ENCODE data around the gene SLAMF8. TPM values are rescaled to one million over a fixed set of nuclear protein-coding genes. Genes with fewer than 3 reads are reported as not detected.

The SLAMF8 gene
- total and polyA plus RNA-seq, 2 donors (not counting 1 experiment from before 2014, with no cell fraction given): 0.54 TPM; not detected in 1

DNA sequence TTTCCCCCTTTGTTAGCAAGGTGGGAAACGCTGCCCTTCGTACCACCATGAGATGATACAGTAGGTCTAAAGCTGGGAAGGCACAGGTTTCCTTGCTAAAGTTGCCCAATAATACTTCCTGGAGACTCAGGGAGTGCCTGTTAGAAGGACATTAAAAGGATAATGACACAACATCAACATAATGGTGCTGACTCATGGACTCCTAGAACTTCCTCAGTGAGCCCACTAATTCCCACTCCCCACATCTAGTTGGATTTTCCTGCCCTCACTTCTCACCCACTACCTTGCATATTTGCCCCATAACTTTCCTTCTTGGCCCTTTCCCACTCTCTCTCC is 55.8 kb downstream of the SLAMF8 start:
- DNase-seq (no peak), ATAC-seq (ENCODE audit: low read depth) (no peak)
- Mint-ChIP-seq H3K4me1 (peaks cover 5% of the 10 kb centered on the region), H3K4me3 (no peak overlapping the region), H3K27me3 (no peaks in the 10 kb centered on the region), H3K9me3 (ENCODE audit: insufficient read depth) (no peaks in the 10 kb centered on the region), H3K27ac (no peak overlapping the region)
- no CpG with 5 or more reads among the region's 2 CpGs for WGBS (ENCODE audit: insufficient coverage)
- no peaks in the 10 kb centered on the region for H3K36me3 ChIP-seq (replicated peaks in 1 of 2; ENCODE audit: control extremely low read depth in 1 of 2, control insufficient read depth in 1 of 2, extremely low read depth in 1 of 2, insufficient read depth in 2 of 2, low read length in 1 of 2)
- intact Hi-C loops (cut with micrococcal nuclease): no loop called here
- CTCF ChIA-PET: interaction anchor here (1.0 kb wide), 1 partner anchor 83 kb away, joined by 3 read pairs; no protein-coding TSS in a partner anchor
- no peaks in the 10 kb centered on the region for H4K20me1 ChIP-seq (ENCODE audit: control insufficient read depth, insufficient read depth, low read length, poor library complexity, severe bottlenecking)
- no peak overlapping the region for H3K9ac ChIP-seq (ENCODE audit: low read length)
- no peaks in the 10 kb centered on the region for H3K79me2 ChIP-seq (ENCODE audit: control insufficient read depth, insufficient read depth, low read length)
- POLR2A ChIA-PET: no interaction called here
- H3K27me3 ChIP-seq (replicated peaks in 1 of 4; ENCODE audit: control extremely low read depth in 1 of 4, control insufficient read depth in 3 of 4, insufficient read depth in 4 of 4, low read length in 3 of 4): no peaks in the 10 kb centered on the region
- no peak overlapping the region for H3K4me2 ChIP-seq (replicated peaks; ENCODE audit: low read depth, low read length, poor library complexity, severe bottlenecking)
- no peak overlapping the region for H3K27ac ChIP-seq (ENCODE audit: low read length in 2 of 2)
- no peak overlapping the region for H2AFZ ChIP-seq (ENCODE audit: insufficient read depth, low read depth, low read length, poor library complexity, severe bottlenecking)
- TF ChIP-seq, protein P1, sequence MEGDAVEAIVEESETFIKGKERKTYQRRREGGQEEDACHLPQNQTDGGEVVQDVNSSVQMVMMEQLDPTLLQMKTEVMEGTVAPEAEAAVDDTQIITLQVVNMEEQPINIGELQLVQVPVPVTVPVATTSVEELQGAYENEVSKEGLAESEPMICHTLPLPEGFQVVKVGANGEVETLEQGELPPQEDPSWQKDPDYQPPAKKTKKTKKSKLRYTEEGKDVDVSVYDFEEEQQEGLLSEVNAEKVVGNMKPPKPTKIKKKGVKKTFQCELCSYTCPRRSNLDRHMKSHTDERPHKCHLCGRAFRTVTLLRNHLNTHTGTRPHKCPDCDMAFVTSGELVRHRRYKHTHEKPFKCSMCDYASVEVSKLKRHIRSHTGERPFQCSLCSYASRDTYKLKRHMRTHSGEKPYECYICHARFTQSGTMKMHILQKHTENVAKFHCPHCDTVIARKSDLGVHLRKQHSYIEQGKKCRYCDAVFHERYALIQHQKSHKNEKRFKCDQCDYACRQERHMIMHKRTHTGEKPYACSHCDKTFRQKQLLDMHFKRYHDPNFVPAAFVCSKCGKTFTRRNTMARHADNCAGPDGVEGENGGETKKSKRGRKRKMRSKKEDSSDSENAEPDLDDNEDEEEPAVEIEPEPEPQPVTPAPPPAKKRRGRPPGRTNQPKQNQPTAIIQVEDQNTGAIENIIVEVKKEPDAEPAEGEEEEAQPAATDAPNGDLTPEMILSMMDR (IDR thresholded peaks at IDR 0.05): no peak
- no peak for TF ChIP-seq EZH2 (IDR thresholded peaks at IDR 0.05; ENCODE audit: borderline replicate concordance, insufficient read depth, low read depth, low read length, poor library complexity, severe bottlenecking)
- H3K9me3 ChIP-seq (ENCODE audit: control extremely low read depth in 1 of 3, control insufficient read depth in 2 of 3, insufficient read depth in 1 of 3, low read length in 2 of 3): no peaks in the 10 kb centered on the region
- no peaks in the 10 kb centered on the region for H3K4me1 ChIP-seq (ENCODE audit: control insufficient read depth in 2 of 2, insufficient read depth in 2 of 2, low read length in 2 of 2)
- H3K4me3 ChIP-seq (ENCODE audit: control extremely low read depth in 1 of 5, extremely low read depth in 1 of 5, insufficient read depth in 1 of 5, low read depth in 2 of 5, low read length in 4 of 5): no peak overlapping the region

DNA sequence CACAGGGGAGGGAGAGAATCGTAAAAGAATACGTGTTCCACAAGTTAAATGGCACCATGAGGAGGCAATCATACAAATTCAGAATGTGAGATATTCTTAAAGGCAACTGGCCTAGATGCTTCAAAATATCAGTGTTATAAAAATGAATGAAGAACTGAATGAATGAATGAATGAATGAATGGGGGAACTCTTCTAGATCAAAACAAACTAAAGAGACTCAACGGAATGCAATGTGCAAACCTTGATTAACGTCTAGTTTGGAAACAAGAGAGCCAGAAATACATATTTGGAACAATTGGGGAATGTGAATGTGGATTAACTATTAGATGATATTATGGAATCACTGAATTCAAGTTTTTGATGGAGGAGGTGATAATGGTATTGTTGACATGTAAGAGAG is 56.5 kb downstream of the SLAMF8 start:
- Histone ChIP-seq H3K9me3 (ENCODE audit: control extremely low read depth in 1 of 3, control insufficient read depth in 2 of 3, insufficient read depth in 1 of 3, low read length in 2 of 3) (no peaks in the 10 kb centered on the region), H3K4me3 (ENCODE audit: control extremely low read depth in 1 of 5, extremely low read depth in 1 of 5, insufficient read depth in 1 of 5, low read depth in 2 of 5, low read length in 4 of 5) (no peak overlapping the region), H3K27ac (ENCODE audit: low read length in 2 of 2) (no peak overlapping the region), H3K27me3 (replicated peaks in 1 of 4; ENCODE audit: control extremely low read depth in 1 of 4, control insufficient read depth in 3 of 4, insufficient read depth in 4 of 4, low read length in 3 of 4) (no peaks in the 10 kb centered on the region), H3K36me3 (replicated peaks in 1 of 2; ENCODE audit: control extremely low read depth in 1 of 2, control insufficient read depth in 1 of 2, extremely low read depth in 1 of 2, insufficient read depth in 2 of 2, low read length in 1 of 2) (no peaks in the 10 kb centered on the region), H4K20me1 (ENCODE audit: control insufficient read depth, insufficient read depth, low read length, poor library complexity, severe bottlenecking) (no peaks in the 10 kb centered on the region), H3K4me1 (ENCODE audit: control insufficient read depth in 2 of 2, insufficient read depth in 2 of 2, low read length in 2 of 2) (no peaks in the 10 kb centered on the region), H3K4me2 (replicated peaks; ENCODE audit: low read depth, low read length, poor library complexity, severe bottlenecking) (no peak overlapping the region), H2AFZ (ENCODE audit: insufficient read depth, low read depth, low read length, poor library complexity, severe bottlenecking) (no peak overlapping the region), H3K9ac (ENCODE audit: low read length) (no peak overlapping the region), H3K79me2 (ENCODE audit: control insufficient read depth, insufficient read depth, low read length) (no peaks in the 10 kb centered on the region)
- no peak for ATAC-seq (ENCODE audit: low read depth)
- H3K27ac Mint-ChIP-seq: no peak overlapping the region
- peaks cover 5% of the 10 kb centered on the region for H3K4me1 Mint-ChIP-seq
- 100% methylated on average over 1 of the region's 4 CpGs for WGBS (ENCODE audit: insufficient coverage)
- H3K9me3 Mint-ChIP-seq (ENCODE audit: insufficient read depth): no peaks in the 10 kb centered on the region
- DNase-seq: no peak
- H3K4me3 Mint-ChIP-seq: no peak overlapping the region
- ChIA-PET CTCF (interaction anchor here (1.1 kb wide), 1 partner anchor 9 kb away, joined by 3 read pairs; no protein-coding TSS in a partner anchor), POLR2A (no interaction called here)
- intact Hi-C loops (cut with micrococcal nuclease): no loop called here
- TF ChIP-seq, protein P1 (IDR thresholded peaks at IDR 0.05): no peak
- TF ChIP-seq EZH2 (IDR thresholded peaks at IDR 0.05; ENCODE audit: borderline replicate concordance, insufficient read depth, low read depth, low read length, poor library complexity, severe bottlenecking): no peak
- H3K27me3 Mint-ChIP-seq: no peaks in the 10 kb centered on the region
